ENCODE results near the gene VTI1A. TPM values are rescaled to one million over a fixed set of nuclear protein-coding genes. Genes with fewer than 3 reads are reported as not detected.

The VTI1A gene
- total RNA-seq, 1 experiment from 2014 or later = 28.6 TPM

DNA sequence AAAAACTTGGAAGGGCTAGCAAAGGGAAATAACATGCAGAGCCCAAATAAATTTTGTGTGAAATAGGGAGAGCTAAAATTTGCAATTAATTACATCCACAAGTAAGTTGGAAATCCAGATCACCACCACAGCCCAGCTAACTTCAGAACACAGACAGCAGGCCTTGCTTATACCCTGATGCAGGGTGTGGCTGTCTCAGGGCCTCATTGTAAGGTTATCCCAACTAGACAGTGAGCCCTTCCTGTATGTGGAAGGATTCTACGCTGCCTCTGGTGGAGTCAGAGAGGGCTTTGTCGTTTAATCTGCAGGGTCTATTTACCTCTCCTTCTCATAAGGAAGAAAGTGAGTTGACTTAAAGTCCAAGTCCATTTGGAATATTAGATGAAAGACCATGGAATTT lies 322.1 kb downstream of the VTI1A start:
- Mint-ChIP-seq H3K27ac (ENCODE audit: unreplicated experiment) (no peak overlapping the region), H3K4me1 (ENCODE audit: low read depth, unreplicated experiment) (peaks cover 36% of the 10 kb centered on the region), H3K9me3 (ENCODE audit: low read depth, unreplicated experiment) (peaks cover 3% of the 10 kb centered on the region), H3K27me3 (ENCODE audit: unreplicated experiment) (no peaks in the 10 kb centered on the region), H3K4me3 (ENCODE audit: low read depth, unreplicated experiment) (no peak overlapping the region), H3K36me3 (ENCODE audit: insufficient read depth, unreplicated experiment) (no peaks in the 10 kb centered on the region)
- TF ChIP-seq, protein P1, sequence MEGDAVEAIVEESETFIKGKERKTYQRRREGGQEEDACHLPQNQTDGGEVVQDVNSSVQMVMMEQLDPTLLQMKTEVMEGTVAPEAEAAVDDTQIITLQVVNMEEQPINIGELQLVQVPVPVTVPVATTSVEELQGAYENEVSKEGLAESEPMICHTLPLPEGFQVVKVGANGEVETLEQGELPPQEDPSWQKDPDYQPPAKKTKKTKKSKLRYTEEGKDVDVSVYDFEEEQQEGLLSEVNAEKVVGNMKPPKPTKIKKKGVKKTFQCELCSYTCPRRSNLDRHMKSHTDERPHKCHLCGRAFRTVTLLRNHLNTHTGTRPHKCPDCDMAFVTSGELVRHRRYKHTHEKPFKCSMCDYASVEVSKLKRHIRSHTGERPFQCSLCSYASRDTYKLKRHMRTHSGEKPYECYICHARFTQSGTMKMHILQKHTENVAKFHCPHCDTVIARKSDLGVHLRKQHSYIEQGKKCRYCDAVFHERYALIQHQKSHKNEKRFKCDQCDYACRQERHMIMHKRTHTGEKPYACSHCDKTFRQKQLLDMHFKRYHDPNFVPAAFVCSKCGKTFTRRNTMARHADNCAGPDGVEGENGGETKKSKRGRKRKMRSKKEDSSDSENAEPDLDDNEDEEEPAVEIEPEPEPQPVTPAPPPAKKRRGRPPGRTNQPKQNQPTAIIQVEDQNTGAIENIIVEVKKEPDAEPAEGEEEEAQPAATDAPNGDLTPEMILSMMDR (IDR thresholded peaks at IDR 0.05; ENCODE audit: unreplicated experiment) = no peak
- intact Hi-C loops (cut with micrococcal nuclease; ENCODE audit: unreplicated experiment) = no loop called here
- no TSS peak for BruUV-seq (replicated peaks)
- DNase-seq = no peak
- CTCF ChIA-PET = no interaction called here

GRCh38 chr10:112769611-112770370 lies 322.8 kb downstream of the VTI1A start:
- no peaks in the 10 kb centered on the region for H3K36me3 Mint-ChIP-seq (ENCODE audit: insufficient read depth, unreplicated experiment)
- TF ChIP-seq, protein P1 (IDR thresholded peaks at IDR 0.05; ENCODE audit: unreplicated experiment) = no peak
- peaks cover 39% of the 10 kb centered on the region for H3K4me1 Mint-ChIP-seq (ENCODE audit: low read depth, unreplicated experiment)
- H3K4me3 Mint-ChIP-seq (ENCODE audit: low read depth, unreplicated experiment) = no peak overlapping the region
- CTCF ChIA-PET = no interaction called here
- no peak overlapping the region for H3K27ac Mint-ChIP-seq (ENCODE audit: unreplicated experiment)
- DNase-seq = no peak
- intact Hi-C loops (cut with micrococcal nuclease; ENCODE audit: unreplicated experiment) = loop anchor here (10.0 kb wide), 1 partner anchor 185 kb away; the partner anchor contains the start of gene TCF7L2
- H3K9me3 Mint-ChIP-seq (ENCODE audit: low read depth, unreplicated experiment) = peaks cover 3% of the 10 kb centered on the region
- BruUV-seq (replicated peaks) = no TSS peak
- no peaks in the 10 kb centered on the region for H3K27me3 Mint-ChIP-seq (ENCODE audit: unreplicated experiment)

- Mint-ChIP-seq H3K27me3 (ENCODE audit: unreplicated experiment) (no peaks in the 10 kb centered on the region), H3K36me3 (ENCODE audit: insufficient read depth, unreplicated experiment) (no peaks in the 10 kb centered on the region), H3K4me3 (ENCODE audit: low read depth, unreplicated experiment) (no peak overlapping the region), H3K4me1 (ENCODE audit: low read depth, unreplicated experiment) (peaks cover 40% of the 10 kb centered on the region), H3K27ac (ENCODE audit: unreplicated experiment) (no peak overlapping the region), H3K9me3 (ENCODE audit: low read depth, unreplicated experiment) (peaks cover 3% of the 10 kb centered on the region)
- TF ChIP-seq, protein P1 (IDR thresholded peaks at IDR 0.05; ENCODE audit: unreplicated experiment) = no peak
- BruUV-seq (replicated peaks) = no TSS peak
- CTCF ChIA-PET = no interaction called here
- intact Hi-C loops (cut with micrococcal nuclease; ENCODE audit: unreplicated experiment) = loop anchor here (10.0 kb wide), 1 partner anchor 183 kb away; the partner anchor contains the start of gene TCF7L2
- DNase-seq = no peak
Observed at GRCh38 chr10:112771733-112772132, 324.7 kb downstream of the VTI1A start.

- BruUV-seq (replicated peaks) = no TSS peak
- peaks cover 31% of the 10 kb centered on the region for H3K4me1 Mint-ChIP-seq (ENCODE audit: low read depth, unreplicated experiment)
- peaks cover 3% of the 10 kb centered on the region for H3K9me3 Mint-ChIP-seq (ENCODE audit: low read depth, unreplicated experiment)
- no peak overlapping the region for H3K27ac Mint-ChIP-seq (ENCODE audit: unreplicated experiment)
- no peaks in the 10 kb centered on the region for H3K27me3 Mint-ChIP-seq (ENCODE audit: unreplicated experiment)
- H3K4me3 Mint-ChIP-seq (ENCODE audit: low read depth, unreplicated experiment) = no peak overlapping the region
- TF ChIP-seq, protein P1 (IDR thresholded peaks at IDR 0.05; ENCODE audit: unreplicated experiment) = no peak
- no peak for DNase-seq
- no peaks in the 10 kb centered on the region for H3K36me3 Mint-ChIP-seq (ENCODE audit: insufficient read depth, unreplicated experiment)
- CTCF ChIA-PET = interaction anchor here (0.5 kb wide), 1 partner anchor 102 kb away, joined by 3 read pairs; no protein-coding TSS in a partner anchor
- intact Hi-C loops (cut with micrococcal nuclease; ENCODE audit: unreplicated experiment) = loop anchor here (10.0 kb wide), 1 partner anchor 181 kb away; the partner anchor contains the start of gene TCF7L2
Observed at GRCh38 chr10:112773783-112774182, 326.8 kb downstream of the VTI1A start.

Measured in Calu3 (cell line).